Keratinocyte (primary cell): ENCODE measurements around the gene LHCGR.

ENCODE experiments used
- CTCF ChIP-seq, 3 experiments: IDR thresholded peaks in 1 of 3; conservative IDR thresholded peaks in 1 of 3; optimal IDR thresholded peaks in 1 of 3; 2 replicates in 2 of 3; 3 replicates in 1 of 3; pipeline versions ENCODE3 to v1.5.1; 2011; ENCODE audit warnings: low read length in 3 of 3, mild to moderate bottlenecking in 3 of 3, moderate library complexity in 2 of 3, control low read depth in 1 of 3, inconsistent platforms in 1 of 3; ENCODE audit not compliant: insufficient read depth in 2 of 3; ENCODE audit errors: extremely low read depth in 1 of 3
- EZH2 ChIP-seq: IDR thresholded peaks from one replicate; pipeline ENCODE4 v1.6.1; 2012; ENCODE audit warnings: inconsistent platforms, mild to moderate bottlenecking, low read length, moderate library complexity

DNA sequence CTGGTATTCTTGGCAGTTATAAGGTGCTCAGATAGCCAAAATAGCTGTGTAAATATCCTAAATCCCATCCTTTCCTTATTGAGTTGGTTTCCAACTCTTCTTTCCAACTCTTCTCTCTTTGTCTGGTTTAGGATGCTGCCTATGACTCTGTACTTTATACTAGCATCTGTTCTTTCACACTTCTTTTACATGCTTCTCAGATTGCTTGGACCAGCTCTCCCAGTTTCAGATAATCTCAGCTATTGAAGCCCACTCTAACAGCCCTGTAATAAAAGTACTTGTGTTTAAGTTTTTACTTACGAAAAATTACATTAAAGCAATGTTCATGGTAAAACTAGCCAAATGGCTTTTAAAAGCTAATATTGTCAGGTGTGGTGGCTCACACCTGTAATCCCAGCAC lies 14.7 kb upstream of the LHCGR start:
- TF ChIP-seq EZH2 (no peak), CTCF (optimal IDR thresholded peaks at IDR 0.05 in 1 of 3, IDR thresholded peaks at IDR 0.05 in 1 of 3, conservative IDR thresholded peaks at IDR 0.05 in 1 of 3; ENCODE audit: extremely low read depth in 1 of 3, insufficient read depth in 2 of 3, low read length in 3 of 3) (no peak)
